ENCODE data around the gene FAM83C. TPM values are rescaled to one million over a fixed set of nuclear protein-coding genes. Genes with fewer than 3 reads are reported as not detected.

FAM83C gene
- total and polyA plus RNA-seq, 10 of the 15 experiments (the other 5 are each of a cell fraction or from before 2014, with no cell fraction given), result not detected

DNA sequence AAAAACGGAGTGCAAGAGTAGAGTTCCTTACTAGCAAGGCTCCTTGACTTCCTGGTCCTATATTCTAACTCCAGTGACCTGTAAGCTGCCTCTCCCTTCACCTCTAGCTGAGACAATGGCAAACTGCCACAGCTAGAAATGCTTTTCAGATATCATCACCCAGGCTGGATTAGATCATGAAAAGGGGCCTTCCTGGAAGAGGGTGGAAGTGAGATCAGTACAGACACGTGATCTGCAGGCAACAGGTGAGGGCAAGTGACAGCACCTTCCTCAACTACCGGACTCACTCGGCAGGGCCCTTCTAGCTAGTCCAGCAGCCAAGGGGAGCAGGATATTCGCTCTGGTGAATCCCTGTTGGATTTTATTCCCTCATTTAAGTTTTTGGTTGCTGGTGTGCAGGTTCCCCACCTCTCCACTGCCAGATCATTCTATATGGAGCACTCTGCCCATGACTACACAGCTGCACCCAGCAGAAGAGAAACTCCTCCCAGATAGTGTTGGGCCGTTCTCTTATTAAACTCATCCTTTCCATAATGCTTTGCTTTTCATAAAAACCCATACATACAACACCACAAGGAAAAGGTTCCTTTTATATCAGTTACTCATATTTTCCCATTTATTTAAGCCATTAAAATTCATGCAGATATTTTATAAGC is 26.4 kb upstream of the FAM83C start:
- FAIRE-seq, result no peak
- CTCF ChIA-PET, result interaction anchor here (1.1 to 2.6 kb wide), 3 partner anchors 11 to 128 kb away, joined by 5 to 13 read pairs (median 6); no protein-coding TSS in a partner anchor
- TF ChIP-seq IKZF1 (conservative IDR thresholded peaks at IDR 0.05) (no peak), POLR2AphosphoS5 (IDR thresholded peaks at IDR 0.05; ENCODE audit: low read length) (no peak), SPI1 (IDR thresholded peaks at IDR 0.05; ENCODE audit: borderline replicate concordance, insufficient read depth, low read depth, low read length) (no peak), TARDBP (IDR thresholded peaks at IDR 0.05; ENCODE audit: borderline replicate concordance) (no peak), USF2 (IDR thresholded peaks at IDR 0.05; ENCODE audit: borderline replicate concordance, low read depth, low read length) (no peak), FOS (IDR thresholded peaks at IDR 0.05; ENCODE audit: borderline replicate concordance, extremely low read depth, insufficient read length) (no peak), RFX5 (IDR thresholded peaks at IDR 0.05; ENCODE audit: low read depth, low read length) (no peak), ZBTB4 (CRISPR knock-in tag; IDR thresholded peaks at IDR 0.05) (no peak), ZBTB11 (CRISPR knock-in tag; IDR thresholded peaks at IDR 0.05) (no peak)
- TF ChIP-seq, protein P1, sequence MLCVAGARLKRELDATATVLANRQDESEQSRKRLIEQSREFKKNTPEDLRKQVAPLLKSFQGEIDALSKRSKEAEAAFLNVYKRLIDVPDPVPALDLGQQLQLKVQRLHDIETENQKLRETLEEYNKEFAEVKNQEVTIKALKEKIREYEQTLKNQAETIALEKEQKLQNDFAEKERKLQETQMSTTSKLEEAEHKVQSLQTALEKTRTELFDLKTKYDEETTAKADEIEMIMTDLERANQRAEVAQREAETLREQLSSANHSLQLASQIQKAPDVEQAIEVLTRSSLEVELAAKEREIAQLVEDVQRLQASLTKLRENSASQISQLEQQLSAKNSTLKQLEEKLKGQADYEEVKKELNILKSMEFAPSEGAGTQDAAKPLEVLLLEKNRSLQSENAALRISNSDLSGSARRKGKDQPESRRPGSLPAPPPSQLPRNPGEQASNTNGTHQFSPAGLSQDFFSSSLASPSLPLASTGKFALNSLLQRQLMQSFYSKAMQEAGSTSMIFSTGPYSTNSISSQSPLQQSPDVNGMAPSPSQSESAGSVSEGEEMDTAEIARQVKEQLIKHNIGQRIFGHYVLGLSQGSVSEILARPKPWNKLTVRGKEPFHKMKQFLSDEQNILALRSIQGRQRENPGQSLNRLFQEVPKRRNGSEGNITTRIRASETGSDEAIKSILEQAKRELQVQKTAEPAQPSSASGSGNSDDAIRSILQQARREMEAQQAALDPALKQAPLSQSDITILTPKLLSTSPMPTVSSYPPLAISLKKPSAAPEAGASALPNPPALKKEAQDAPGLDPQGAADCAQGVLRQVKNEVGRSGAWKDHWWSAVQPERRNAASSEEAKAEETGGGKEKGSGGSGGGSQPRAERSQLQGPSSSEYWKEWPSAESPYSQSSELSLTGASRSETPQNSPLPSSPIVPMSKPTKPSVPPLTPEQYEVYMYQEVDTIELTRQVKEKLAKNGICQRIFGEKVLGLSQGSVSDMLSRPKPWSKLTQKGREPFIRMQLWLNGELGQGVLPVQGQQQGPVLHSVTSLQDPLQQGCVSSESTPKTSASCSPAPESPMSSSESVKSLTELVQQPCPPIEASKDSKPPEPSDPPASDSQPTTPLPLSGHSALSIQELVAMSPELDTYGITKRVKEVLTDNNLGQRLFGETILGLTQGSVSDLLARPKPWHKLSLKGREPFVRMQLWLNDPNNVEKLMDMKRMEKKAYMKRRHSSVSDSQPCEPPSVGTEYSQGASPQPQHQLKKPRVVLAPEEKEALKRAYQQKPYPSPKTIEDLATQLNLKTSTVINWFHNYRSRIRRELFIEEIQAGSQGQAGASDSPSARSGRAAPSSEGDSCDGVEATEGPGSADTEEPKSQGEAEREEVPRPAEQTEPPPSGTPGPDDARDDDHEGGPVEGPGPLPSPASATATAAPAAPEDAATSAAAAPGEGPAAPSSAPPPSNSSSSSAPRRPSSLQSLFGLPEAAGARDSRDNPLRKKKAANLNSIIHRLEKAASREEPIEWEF (IDR thresholded peaks at IDR 0.05; ENCODE audit: insufficient replicate concordance, low read depth, low read length), result no peak

More for the DNA sequence above, 26.4 kb upstream of the FAM83C start:
- ChIA-PET SMC1A (ENCODE audit: uncharacterized antibody, unreplicated experiment) (interaction anchor here (0.6 kb wide), 1 partner anchor 117 kb away, joined by 3 read pairs; no protein-coding TSS in a partner anchor), RAD21 (ENCODE audit: unreplicated experiment) (no interaction called here), POLR2A (no interaction called here)
- peaks cover 0 to 2% of the 10 kb centered on the region in 2 experiments; a peak in 1 of 4 replicates for H3K36me3 ChIP-seq (ENCODE audit: control insufficient read depth in 2 of 2, insufficient read depth in 2 of 2, low read length in 1 of 2)
- H3K27me3 ChIP-seq (replicated peaks in 1 of 2; ENCODE audit: control insufficient read depth in 2 of 2, insufficient read depth in 2 of 2, low read length in 1 of 2), result no peaks in the 10 kb centered on the region
- no peak overlapping the region for H3K27ac ChIP-seq (ENCODE audit: control insufficient read depth, insufficient read depth)
- H2AFZ ChIP-seq (ENCODE audit: control insufficient read depth, low read depth, low read length), result no peak overlapping the region
- in situ Hi-C loops (cut with MboI), result no loop called here
- no peaks in the 10 kb centered on the region for H3K9me3 ChIP-seq (replicated peaks; ENCODE audit: control insufficient read depth, insufficient read depth, low read length)
- no peaks in the 10 kb centered on the region for H3K4me1 ChIP-seq (ENCODE audit: control insufficient read depth, insufficient read depth, low read length)
- no peak overlapping the region for H3K9ac ChIP-seq (ENCODE audit: control insufficient read depth, insufficient read depth, low read length)
- DNase-seq (ENCODE audit: low read depth, low spot score) (no peak), ATAC-seq (no peak)
- no TSS peak for BruUV-seq (replicated peaks)
- no peak overlapping the region for H3K4me3 ChIP-seq
- H3K4me2 ChIP-seq (ENCODE audit: control insufficient read depth, insufficient read depth), result no peak overlapping the region
- H4K20me1 ChIP-seq (ENCODE audit: control insufficient read depth, insufficient read depth), result no peaks in the 10 kb centered on the region
- intact Hi-C loops (cut with micrococcal nuclease; ENCODE audit: unreplicated experiment), result no loop called here
- no peaks in the 10 kb centered on the region for H3K79me2 ChIP-seq (ENCODE audit: control insufficient read depth, insufficient read depth, low read length)
- 76% methylated on average over 6 of the region's 6 CpGs for WGBS (ENCODE audit: insufficient coverage, insufficient replicate concordance, low lambda C conversion rate, missing lambda C conversion rate)
